Subcutaneous preadipocyte (primary cell): ENCODE measurements around the gene TBX18. TPM values are rescaled to one million over a fixed set of nuclear protein-coding genes. Genes with fewer than 3 reads are reported as not detected.

ENCODE experiments used
- small RNA-seq: library from RNA; depleted of rRNA; stranded (forward); fragments of <200 nt; gene quantifications from one replicate; pipeline ENCODE3, GENCODE V24; 2012
- total RNA-seq: library from RNA; depleted of rRNA; stranded (reverse); fragments of >200 nt; gene quantifications from 2 replicates; pipeline ENCODE4 v1.2.3, GENCODE V29; 2012

Gene TBX18
- 30.9 and 57.7 TPM in 2 replicates for total RNA-seq

GRCh38 chr6:84764332-84765049 is at the start of gene TBX18:
TBX18 (minus strand) TSS chr6:84764598; CDS start chr6:84764181, 417 bp downstream.

Small RNAs within 50 kb of the gene (small RNA-seq; reads per million reads assigned to genes)
- gene AL590143.1, result not detected
